HUDEP-2 (cell line): Measurements from ENCODE around the gene KCMF1.
A peak's percentile ranks its signal among the peaks of the same experiment; 100 is the strongest.

ENCODE experiments used
- DNase-seq, 76 experiments: peaks; one replicate each; lab custom pipeline; 2025; ENCODE audit not compliant: unreplicated experiment in 76 of 76; lab: John Stamatoyannopoulos, UW

The KCMF1 gene

DNA sequence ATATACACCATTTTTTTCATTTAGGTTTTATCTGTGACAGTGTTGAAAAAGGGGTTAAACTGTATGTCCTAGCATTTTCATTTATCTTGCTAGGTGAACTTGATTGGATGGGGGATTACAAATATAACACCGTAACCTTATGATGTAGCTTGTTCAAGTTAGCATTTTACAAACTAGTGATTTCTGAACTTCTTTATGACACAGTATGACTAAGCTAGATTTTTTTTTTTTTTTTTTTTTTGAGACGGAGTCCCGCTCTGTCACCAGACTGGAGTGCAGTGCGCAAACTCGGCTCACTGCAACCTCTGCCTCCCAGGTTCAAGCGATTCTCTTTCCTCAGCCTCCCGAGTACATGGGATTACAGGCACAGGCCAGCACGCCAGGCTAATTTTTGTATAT lies 47.1 kb downstream of the KCMF1 start:
- DNase-seq: no peak

DNA sequence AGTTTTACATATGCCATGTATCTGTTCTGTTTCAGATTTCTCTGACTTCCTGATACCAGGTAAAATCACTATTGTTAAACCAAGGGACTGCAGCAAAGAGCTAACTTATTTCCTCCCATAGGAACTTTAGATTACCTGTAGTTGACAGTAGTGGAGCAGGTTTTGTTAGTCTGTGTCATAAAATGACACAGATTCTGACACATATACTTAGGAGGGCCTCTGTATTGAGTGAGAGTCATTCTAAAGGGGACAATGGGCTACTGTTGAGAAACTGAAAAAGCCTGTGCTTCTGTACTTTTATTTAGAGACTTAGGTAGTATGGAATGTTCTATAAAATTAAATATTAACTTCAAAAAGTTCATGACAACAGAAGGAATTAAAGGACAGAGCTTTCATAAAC lies 48.2 kb downstream of the KCMF1 start:
- DNase-seq: no peak

DNA sequence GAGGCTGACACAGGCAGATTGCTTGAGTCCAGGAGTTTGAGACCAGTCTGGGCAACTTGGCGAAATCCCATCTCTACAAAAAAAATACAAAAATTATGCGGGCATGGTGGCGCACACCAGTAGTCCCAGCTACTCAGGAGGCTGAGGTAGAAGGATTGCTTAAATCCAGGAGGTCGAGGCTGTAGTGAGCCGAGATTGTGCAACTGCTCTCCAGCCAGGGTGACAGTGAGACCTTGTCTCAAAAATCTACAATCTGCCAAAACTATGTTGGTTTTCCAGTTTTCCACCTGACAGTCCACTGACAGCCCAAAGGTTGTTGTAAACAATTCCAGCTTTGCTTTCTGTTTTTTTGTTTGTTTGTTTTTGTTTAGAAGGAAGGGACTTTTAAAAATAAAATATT lies 51.3 kb downstream of the KCMF1 start:
- DNase-seq: no peak

DNA sequence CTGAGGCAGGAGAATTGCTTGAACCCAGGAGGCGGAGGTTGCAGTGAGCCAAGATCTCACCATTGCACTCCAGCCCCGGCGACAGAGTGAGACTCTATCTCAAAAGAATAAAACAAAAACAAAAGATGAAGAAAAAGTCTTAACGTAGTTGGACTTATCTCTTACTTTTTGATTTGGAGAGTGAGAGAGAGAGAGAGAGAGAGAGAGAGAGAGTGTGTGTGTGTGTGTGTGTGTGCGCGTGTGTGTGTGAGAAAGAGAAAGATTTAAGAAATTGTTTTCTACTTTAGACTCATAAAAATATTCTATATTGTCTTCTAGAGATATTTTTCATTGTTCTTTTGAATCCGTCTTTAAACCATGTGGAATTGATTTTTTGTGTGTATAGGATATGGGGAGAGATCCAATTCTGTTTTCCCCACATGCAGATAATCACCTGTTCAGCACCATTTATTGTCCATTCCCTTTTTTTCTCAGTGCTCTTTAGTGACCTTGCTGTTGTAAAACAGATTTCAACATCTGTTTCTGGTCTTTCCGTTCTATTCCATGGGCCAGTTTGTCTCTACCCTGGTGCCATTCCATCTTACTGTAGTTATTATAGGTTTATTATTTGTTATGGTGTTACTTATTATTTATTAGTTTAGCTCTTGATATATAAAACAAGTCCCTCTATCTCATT lies 53.5 kb downstream of the KCMF1 start:
- DNase-seq: no peak

DNA sequence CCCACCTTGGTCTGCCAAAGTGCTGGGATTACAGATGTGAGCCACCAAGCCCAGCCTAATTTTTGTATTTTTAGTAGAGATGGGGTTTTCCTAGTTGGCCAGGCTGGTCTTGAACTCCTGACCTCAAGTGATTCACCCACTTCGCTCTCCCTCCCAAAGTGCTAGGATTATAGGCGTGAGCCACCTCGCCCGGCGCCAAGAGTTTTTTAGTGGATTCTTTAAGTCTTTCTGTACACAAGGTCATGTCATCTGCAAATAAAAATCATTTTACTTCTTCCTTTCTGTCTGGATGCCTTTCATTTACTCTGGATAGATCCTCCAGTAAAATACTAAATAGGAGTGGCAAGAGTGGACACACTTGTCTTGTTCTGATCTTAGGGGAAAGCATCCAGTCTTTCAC lies 61.7 kb downstream of the KCMF1 start:
- no peak for DNase-seq

DNA sequence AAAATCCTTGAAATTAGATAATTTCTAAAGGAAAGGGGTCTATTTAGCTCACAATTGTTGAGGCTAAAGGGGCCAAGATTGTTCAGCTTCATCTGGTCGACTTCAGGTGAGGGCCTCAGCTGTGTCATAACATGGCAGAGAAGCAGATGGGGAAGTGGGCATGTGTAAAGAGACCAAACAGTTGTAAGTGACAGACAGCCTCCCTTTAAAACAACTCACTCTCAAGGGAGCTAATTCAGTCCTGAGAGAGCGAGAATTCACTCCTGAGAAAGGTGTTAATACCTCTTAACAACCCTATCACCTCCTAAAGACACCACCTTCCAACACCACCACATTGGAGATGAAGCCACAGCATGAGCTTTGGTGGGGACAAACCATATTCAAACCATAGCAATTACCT lies 62.4 kb downstream of the KCMF1 start:
- no peak for DNase-seq

DNA sequence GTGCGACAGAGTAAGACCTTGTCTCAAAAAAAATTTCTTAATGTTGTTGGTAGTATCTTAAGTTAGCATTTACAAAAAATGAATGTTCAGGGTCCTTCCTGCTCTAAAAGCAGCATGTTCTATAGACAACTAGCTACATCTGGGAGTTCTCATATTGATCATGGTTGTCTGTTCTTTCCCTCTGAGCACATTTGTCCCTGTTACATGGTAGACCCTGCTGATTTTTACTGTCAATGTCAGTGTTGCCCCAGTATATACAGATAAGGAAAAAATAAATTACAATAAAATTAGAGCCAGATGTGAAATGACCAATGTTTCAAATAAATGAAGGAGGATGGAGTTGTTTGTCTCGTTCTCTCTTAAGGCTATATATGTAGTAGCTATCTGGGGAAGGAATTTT lies 63.2 kb downstream of the KCMF1 start:
- no peak for DNase-seq

DNA sequence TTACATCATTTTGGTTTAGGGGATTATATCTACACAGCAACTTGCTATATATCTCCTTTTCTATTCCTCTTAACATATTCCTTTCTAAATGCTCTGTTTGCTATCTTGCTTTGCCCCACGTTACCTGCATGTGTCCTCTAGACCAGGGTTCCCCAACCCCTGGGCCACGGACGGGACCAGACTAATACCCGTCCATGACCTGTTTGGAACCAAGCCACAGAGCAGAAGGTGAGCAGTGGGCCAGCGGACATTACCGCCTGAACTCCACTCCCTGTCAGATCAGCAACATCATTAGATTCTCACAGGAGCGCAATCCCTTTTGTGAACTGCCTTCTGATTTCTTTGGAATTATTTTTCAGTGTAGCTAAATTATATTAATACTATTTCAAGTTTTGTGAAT lies 66.7 kb downstream of the KCMF1 start:
- DNase-seq: no peak

DNA sequence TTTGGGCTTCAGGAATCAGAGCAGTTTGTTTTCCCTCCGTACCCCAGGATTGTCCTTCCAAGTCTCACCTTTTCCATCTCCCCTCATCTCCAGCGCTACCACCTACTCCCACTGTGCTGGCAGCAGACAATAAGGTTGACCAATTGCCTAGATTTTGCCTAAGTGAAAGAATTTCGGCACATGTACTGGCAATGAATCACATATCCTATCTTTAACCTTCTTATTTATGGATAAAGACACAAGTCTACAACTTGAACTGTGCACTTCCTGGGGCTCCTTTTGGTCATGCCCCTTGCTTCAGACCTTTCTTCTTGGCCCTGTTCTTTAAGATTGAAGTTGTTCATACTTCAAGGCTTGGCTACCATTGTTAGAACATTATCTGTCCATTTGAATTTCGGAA lies 71.4 kb downstream of the KCMF1 start:
- no peak for DNase-seq

DNA sequence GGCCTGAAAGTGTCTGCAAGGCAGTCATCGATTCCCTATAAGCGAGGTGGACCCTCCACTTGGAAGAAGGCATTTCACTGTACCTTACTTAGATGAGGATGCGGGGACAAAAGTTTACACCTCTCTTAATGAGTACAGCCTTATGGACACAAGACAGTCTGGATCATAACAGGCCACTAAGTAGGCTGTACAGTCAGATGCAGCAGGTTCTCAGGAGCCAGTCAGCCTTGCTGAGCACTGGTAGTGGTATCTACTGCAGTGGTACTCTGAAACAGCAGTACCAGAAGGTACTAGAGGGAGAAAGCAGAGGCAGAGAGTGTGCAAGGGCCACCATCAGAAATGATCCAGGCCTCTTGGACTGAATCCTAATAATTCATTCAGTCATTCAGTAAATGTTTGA lies 77.6 kb downstream of the KCMF1 start:
- no peak for DNase-seq

DNA sequence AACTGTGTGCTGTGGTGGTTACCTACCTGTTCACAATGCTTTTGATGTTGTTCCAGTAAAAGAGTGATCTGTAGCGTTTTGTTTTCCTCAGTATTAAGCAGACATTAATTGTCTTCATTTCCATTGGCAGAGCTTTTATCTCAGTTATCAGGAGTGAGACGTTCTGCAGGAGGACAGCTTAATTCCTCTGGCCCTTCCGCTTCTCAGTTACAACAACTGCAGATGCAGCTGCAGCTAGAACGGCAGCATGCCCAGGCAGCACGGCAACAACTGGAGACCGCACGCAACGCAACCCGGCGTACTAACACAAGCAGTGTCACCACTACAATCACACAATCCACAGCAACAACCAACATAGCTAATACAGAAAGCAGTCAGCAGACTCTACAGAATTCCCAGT lies 78.3 kb downstream of the KCMF1 start:
- no peak for DNase-seq

DNA sequence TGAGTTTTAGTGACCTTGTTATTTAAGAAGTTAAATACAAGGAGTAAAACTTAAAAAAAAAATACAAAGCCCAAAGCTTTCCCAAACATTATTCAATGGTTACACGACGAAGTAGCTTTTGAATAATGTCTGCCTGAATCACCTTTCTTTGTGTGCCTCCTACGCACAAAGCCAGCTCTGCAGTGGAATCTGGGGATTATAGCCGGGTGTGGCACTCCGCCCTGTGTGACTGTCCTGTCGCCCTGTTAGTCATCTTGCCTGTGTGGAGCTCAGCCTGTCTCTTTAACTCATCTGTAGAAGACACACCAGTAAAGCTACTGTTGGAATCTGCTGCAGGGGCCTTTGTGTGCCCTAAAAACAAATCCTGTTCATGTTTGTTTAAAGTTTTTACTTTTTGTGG lies 82.8 kb downstream of the KCMF1 start:
- peak in 57 of 76 experiments; percentile 4 to 65 (median 29) for DNase-seq

DNA sequence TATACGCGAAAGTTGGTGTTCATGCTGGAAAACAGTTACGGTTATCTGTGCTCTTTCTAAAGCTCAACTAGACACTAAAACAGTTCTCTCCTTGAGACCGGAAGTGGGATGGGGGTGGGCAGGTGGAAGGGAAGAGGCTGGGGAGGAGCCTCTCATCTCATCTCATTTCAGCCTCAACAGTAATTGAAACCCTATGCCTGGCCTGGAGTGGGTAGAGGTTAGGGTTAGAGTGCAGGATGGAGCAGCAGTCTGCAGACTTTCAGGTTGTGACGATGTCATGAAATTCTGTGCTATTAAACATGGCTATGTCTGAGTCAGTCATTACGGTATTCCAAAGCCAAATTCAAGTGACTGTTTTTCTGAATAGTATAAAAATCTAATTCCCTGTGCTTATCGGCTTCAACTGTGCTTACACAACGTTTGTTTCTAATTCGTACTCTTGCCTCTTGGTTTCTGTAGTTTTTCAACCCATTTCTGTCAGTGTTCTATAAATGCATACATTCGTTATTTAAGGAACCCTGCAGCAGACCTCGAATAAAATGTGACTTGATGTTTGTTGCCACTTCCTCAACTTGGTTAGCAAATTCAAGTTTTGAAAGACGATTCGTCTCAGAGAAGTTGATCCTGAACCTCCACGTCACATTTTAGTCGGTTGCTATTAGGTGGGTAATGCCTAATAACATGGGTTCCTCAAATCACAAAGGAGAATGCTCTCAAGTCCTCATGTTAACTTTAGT lies 86.4 kb downstream of the KCMF1 start:
- DNase-seq: no peak

DNA sequence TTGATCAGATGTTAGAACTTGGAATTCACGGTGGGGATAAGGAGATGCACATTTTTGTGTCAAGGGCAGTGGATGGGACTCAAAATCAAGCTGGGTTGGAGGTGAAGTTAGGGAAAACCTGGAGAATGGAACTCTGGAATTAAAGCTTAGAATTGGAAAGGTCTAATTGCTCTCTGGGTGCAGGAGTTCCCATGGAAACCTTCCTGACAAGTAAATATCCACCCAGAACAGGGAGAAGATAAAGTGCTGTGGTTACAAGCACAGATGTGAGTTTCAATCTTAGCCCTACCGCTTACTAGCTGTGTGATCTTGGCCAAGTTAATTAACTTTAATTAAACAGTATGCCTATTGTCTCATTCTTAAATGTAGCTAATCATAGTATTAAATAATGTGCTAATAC lies 90.9 kb downstream of the KCMF1 start:
- no peak for DNase-seq

DNA sequence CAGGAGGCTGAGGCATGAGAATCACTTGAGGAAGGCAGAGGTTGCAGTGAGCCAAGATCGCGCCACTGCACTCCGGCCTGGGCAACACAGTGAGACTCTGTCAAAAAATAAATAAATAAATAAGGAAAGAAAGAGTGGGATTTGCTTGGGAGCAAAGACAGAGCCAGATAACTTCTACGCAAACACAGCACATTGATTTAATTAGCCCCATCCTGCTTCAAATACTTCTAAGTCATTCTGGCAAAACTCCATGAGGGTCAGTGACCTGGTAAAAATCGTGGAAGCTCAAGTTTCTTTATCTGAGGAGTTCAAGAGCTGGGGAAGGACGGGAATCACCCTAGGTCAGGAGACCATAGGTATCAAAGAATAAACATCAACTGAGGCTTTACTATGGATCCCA lies 91.6 kb downstream of the KCMF1 start:
- DNase-seq: no peak

DNA sequence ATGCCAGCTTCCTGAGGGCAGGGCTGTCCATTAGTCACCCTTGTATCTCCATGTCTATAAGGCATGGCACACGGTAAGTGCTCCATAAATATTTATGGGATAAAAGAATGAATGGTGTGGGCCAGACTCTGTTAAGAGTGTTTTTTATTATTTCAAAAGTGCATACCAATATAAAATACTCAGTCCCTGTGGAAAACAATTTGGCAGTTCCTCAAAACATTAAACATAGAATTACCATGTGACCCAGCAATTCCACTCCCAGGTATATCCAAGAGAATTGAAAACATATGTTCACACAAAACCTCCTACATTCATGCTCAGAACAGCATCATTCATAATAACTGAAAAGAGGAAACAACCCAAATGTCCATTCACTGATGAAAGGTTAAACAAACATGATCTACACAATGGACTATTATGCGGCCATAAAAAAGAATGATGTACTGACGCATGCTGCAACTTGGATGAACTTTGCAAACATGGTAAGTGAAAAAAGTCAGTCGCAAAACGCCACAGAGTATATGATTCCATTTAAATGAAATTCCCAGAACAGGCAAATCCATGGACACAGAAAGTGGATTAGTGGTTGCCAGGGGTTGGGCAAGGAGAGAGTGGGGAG lies 93.1 kb downstream of the KCMF1 start:
- DNase-seq: no peak

DNA sequence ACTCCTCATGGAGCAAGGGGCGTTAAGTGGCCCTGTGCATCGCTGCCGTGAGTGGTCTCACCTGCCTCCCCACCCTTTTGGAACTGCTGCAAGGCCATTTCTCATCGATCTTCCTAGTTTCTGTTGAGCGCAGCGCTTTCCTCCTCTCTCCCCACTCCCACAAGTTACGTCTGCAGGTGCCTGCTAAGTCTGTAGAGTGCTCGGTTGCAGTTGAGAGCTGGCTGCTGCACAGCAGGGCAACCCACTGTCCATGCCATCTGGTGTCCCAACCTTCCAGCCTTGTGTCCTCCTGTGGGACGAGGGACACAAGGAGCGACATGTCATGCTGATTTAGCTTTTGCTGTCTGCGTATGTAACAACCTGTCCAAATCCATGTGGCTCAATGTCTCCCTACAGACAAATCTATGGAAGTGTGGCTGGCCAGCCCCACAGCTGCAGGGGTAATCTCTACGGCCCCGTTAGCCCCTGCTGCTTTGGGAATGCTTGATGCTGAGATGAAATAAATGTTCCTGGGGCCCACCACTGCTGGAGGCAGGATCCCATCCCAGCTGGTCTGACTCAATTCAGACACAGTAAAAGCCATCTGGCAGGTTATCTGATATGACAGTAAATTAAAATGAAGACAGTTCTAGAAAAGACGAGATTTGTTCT lies 94.1 kb downstream of the KCMF1 start:
- no peak for DNase-seq

DNA sequence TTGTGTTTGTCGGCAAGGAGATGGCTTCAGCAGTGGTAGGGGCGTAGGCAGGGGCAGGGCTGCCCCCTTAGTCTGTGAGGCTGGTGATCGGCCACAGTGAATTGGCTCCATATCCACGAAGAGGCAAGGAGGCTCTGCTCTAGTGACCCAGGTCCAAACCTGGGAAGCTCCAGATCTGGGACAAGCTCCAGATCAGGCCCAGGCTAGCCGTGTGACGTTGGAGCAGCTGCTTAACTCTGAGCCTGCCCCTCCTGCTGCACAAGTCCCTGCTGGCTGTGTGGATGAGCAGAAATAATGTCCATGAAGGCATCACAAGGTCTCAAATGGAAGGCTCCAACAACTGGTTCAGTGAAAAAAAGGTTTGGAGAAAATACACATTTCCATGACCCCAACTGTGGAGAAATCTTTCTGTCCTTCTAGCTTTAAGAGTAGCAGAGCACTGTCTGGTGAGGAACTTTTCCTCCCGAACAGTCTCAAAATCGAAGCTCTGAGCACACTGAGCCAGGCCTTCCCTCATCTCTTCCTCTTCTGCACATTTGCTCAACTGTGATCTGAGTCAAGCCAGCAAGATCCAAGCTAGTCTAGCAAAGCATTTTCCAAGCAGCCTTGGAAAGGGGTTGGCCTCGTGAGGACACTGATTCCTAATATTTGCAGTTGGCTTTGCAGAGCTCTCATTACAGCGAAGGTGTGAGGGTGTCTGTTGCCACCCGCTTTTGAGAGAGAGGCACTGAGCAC lies 95.2 kb downstream of the KCMF1 start:
- DNase-seq: no peak

DNA sequence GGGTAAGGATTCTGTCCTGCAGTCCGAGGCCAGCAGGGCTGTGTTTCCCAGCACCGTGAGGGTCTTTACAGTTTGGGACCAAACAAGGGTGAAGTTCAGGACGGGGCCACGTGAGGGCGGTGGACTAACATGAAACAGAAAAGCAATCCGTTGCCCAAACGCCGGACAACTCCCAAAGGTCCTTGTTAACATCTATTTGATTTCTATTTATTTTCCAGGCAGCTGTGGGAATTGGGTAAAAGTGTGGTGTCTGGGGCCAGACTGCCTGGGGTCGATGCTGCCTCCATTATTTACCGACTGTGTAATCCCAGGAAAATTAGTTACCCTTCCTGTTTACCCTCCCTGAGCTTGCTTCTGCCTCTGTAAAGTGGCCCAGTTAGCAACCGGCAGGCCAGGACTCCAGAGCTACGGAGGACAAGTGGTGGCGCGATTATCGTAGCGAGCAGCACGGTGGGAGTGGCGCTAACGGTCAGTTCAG lies 96.0 kb downstream of the KCMF1 start:
- DNase-seq: peak in 50 of 76 experiments; percentile 3 to 56 (median 26)

DNA sequence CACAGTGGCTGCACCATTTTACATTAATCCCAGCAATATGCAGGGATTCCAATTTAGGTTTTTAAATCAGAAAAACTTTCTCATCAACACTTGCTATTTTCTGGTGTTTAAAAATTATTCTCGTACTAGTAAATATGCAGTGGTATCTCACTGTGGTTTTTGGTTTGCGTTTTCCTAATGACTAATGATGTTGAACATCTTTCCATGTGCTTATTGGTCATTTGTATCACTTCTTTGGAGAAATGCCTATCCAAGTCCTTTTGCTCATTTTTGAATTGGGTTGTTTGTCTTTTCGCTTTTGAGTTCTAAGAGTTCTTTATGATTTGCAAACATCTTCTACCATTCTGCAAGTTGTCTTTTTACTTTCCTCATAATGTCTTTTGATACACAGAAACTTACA lies 100.1 kb downstream of the KCMF1 start:
- no peak for DNase-seq

DNA sequence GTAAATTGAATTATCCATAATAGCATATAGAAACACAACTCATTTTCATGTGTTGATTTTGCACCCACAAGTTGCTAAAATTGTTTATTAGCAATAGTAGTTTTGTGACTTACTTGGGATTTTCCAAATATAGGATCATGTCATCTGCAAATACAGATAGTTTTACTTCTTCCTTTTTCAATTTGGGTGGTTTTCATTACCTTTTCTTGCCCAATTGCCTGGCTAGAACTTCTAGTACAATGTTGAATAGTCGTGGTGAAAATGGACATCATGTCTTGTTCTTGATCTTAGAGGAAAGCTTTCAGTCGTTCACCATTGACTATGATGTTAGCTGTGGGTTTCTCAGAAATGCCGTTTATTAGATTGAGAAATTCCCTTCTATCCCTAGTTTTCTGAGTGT lies 102.1 kb downstream of the KCMF1 start:
- DNase-seq: no peak
